Mesendoderm (in vitro differentiated cells): ENCODE measurements around the gene QRICH1. TPM values are rescaled to one million over a fixed set of nuclear protein-coding genes. Genes with fewer than 3 reads are reported as not detected.
A peak's percentile ranks its signal among the peaks of the same experiment; 100 is the strongest.

Experiments
- small RNA-seq: library from polyadenylated mRNA; stranded (forward); fragments of <200 nt; extraction: miRNeasy Mini kit (QIAGEN cat#:217004); gene quantifications from one replicate; pipeline ENCODE3, GENCODE V24; 2013; ENCODE audit not compliant: insufficient read depth

QRICH1 gene

Small RNAs within 50 kb of the gene (small RNA-seq; reads per million reads assigned to genes)
- gene MIR191 (61,782 reads per million, percentile 100 among the genes with 10 or more reads in this experiment), gene MIR425 (2,393 reads per million, percentile 99 among the genes with 10 or more reads in this experiment), gene RN7SL182P (not detected)
